Activated T-helper 2 cell treated with anti-CD3 and anti-CD28 coated beads, Interferon-gamma antibody, Interleukin-2, Interleukin-4, amounts not matched to agents 10 μg/mL and 5 μg/mL and 100 μg/mL, durations not matched to agents 14 hours and 24 hours and 36 hours (primary cell): ENCODE measurements around the gene PDIK1L. TPM values are rescaled to one million over a fixed set of nuclear protein-coding genes. Genes with fewer than 3 reads are reported as not detected.

Experiments
- DNase-seq: peaks from one replicate; pipeline ENCODE4 v3.0.0; 2021; ENCODE audit warnings: low spot score
- H3K27ac Mint-ChIP-seq: one replicate; pipeline ENCODE4 v1.8.0; 2021; ENCODE audit warnings: mixed read lengths
- H3K27me3 Mint-ChIP-seq: one replicate; pipeline ENCODE4 v1.8.0; 2021; ENCODE audit warnings: low read depth, mixed read lengths
- H3K36me3 Mint-ChIP-seq: one replicate; pipeline ENCODE4 v1.8.0; 2021; ENCODE audit warnings: low read depth, mixed read lengths
- H3K4me1 Mint-ChIP-seq: one replicate; pipeline ENCODE4 v1.8.0; 2021; ENCODE audit warnings: low read depth, mixed read lengths
- H3K4me3 Mint-ChIP-seq: one replicate; pipeline ENCODE4 v1.8.0; 2021; ENCODE audit warnings: low read depth, mild to moderate bottlenecking, moderate library complexity, mixed read lengths
- H3K9me3 Mint-ChIP-seq: one replicate; pipeline ENCODE4 v1.8.0; 2021; ENCODE audit warnings: mixed read lengths
- intact Hi-C: fragments of 100-400 bp; cut with micrococcal nuclease; formaldehyde crosslinking; loops from one replicate; pipeline ENCODE4 v1.15.1; 2023
- total RNA-seq: library from RNA; stranded (reverse); gene quantifications from 2 replicates; pipeline ENCODE4 v1.2.3, GENCODE V29; 2022

The PDIK1L gene
- total RNA-seq, 1 donor from 2014 or later: 17.2 TPM

- H3K27me3 Mint-ChIP-seq: peaks cover 23% of the 10 kb centered on the region
- no peak overlapping the region for H3K4me3 Mint-ChIP-seq
- H3K4me1 Mint-ChIP-seq: peaks cover 25% of the 10 kb centered on the region
- DNase-seq: no peak
- intact Hi-C loops: loop anchor here (2.0 to 10.0 kb wide), 2 partner anchors 56 to 228 kb away; partner anchors contain the start of gene PDIK1L
- H3K9me3 Mint-ChIP-seq: no peaks in the 10 kb centered on the region
- peaks cover 3% of the 10 kb centered on the region for H3K36me3 Mint-ChIP-seq
- H3K27ac Mint-ChIP-seq: no peak overlapping the region
Observed at GRCh38 chr1:26166719-26167281, 55.2 kb downstream of the PDIK1L start.

GRCh38 chr1:26168410-26169197 lies 57.0 kb downstream of the PDIK1L start, which contains the start of gene C1orf232:
C1orf232 (minus strand) TSS chr1:26168963; CDS start chr1:26168499, 464 bp downstream.
- Mint-ChIP-seq H3K9me3 (no peaks in the 10 kb centered on the region), H3K4me1 (peaks cover 22% of the 10 kb centered on the region), H3K27me3 (peaks cover 13% of the 10 kb centered on the region), H3K4me3 (peak within 1 kb of the TSS; percentile 92), H3K36me3 (peaks cover 3% of the 10 kb centered on the region), H3K27ac (peak within 1 kb of the TSS; percentile 88)
- DNase-seq: no peak
- intact Hi-C loops: loop anchor here (1.0 to 10.0 kb wide), 4 partner anchors 65 to 226 kb away; no protein-coding TSS in a partner anchor

- Mint-ChIP-seq H3K4me1 (peaks cover 26% of the 10 kb centered on the region), H3K36me3 (peaks cover 3% of the 10 kb centered on the region), H3K9me3 (no peaks in the 10 kb centered on the region), H3K27ac (peak overlapping the region; percentile 55), H3K27me3 (peaks cover 12% of the 10 kb centered on the region), H3K4me3 (peak overlapping the region; percentile 66)
- intact Hi-C loops: loop anchor here (1.0 to 10.0 kb wide), 4 partner anchors 64 to 226 kb away; no protein-coding TSS in a partner anchor
- no peak for DNase-seq
Observed at GRCh38 chr1:26169198-26169554, 57.6 kb downstream of the PDIK1L start.

- H3K9me3 Mint-ChIP-seq: no peaks in the 10 kb centered on the region
- peaks cover 25% of the 10 kb centered on the region for H3K4me1 Mint-ChIP-seq
- peaks cover 8% of the 10 kb centered on the region for H3K27me3 Mint-ChIP-seq
- peak within 1 kb of the TSS; percentile 92 for H3K4me3 Mint-ChIP-seq
- H3K36me3 Mint-ChIP-seq: peaks cover 3% of the 10 kb centered on the region
- peak; percentile 87 for DNase-seq
- intact Hi-C loops: loop anchor here (1.0 to 10.0 kb wide), 4 partner anchors 63 to 225 kb away; no protein-coding TSS in a partner anchor
- peak within 1 kb of the TSS; percentile 88 for H3K27ac Mint-ChIP-seq
Observed at GRCh38 chr1:26169669-26170471, 58.2 kb downstream of the PDIK1L start, which contains the start of gene ZNF593. ZNF593 (plus strand) TSS chr1:26169908; CDS start chr1:26169984, 76 bp downstream.

- intact Hi-C loops: no loop called here
- H3K4me1 Mint-ChIP-seq: peaks cover 23% of the 10 kb centered on the region
- peak overlapping the region; percentile 92 for H3K4me3 Mint-ChIP-seq
- peak overlapping the region; percentile 88 for H3K27ac Mint-ChIP-seq
- no peak for DNase-seq
- no peaks in the 10 kb centered on the region for H3K9me3 Mint-ChIP-seq
- H3K36me3 Mint-ChIP-seq: peaks cover 3% of the 10 kb centered on the region
- H3K27me3 Mint-ChIP-seq: peaks cover 2% of the 10 kb centered on the region
Observed at GRCh38 chr1:26170472-26170821, 58.8 kb downstream of the PDIK1L start.

- Mint-ChIP-seq H3K27ac (peak within 1 kb of the TSS; percentile 46), H3K9me3 (no peaks in the 10 kb centered on the region), H3K36me3 (peaks cover 3% of the 10 kb centered on the region), H3K4me1 (peaks cover 20% of the 10 kb centered on the region), H3K4me3 (peak within 1 kb of the TSS; percentile 92), H3K27me3 (no peaks in the 10 kb centered on the region)
- DNase-seq: no peak
- intact Hi-C loops: no loop called here
Observed at GRCh38 chr1:26171084-26172072, 59.8 kb downstream of the PDIK1L start, which contains the start of gene ZNF593OS. ZNF593OS (minus strand) TSS chr1:26171832; CDS start chr1:26171661, 171 bp downstream.

Other genes starting within 250 kb of the PDIK1L start
- gene PAQR7, start 236.1 kb upstream of the PDIK1L start, total RNA-seq: 7.4 and 7.9 TPM in 2 replicates
- gene STMN1, start 205.4 kb upstream of the PDIK1L start, total RNA-seq: 334 and 341 TPM in 2 replicates
- 7.3 and 7.7 TPM in 2 replicates for gene PAFAH2, start 113.8 kb upstream of the PDIK1L start, total RNA-seq
- not detected in 2 replicates for gene EXTL1, start 90.0 kb upstream of the PDIK1L start, total RNA-seq
- gene SLC30A2, start 65.7 kb upstream of the PDIK1L start, total RNA-seq: not detected in 2 replicates
- not detected in 2 replicates for gene TRIM63, start 44.2 kb upstream of the PDIK1L start, total RNA-seq
- gene FAM110D, start 47.3 kb downstream of the PDIK1L start, total RNA-seq: 0.07 TPM in 1 of 2 replicates, not detected in the other
- not detected in 2 replicates for gene C1orf232, start 57.1 kb downstream of the PDIK1L start, total RNA-seq
- 57.5 and 65.0 TPM in 2 replicates for gene ZNF593, start 58.1 kb downstream of the PDIK1L start, total RNA-seq
- not detected in 2 replicates for gene ZNF593OS, start 60.0 kb downstream of the PDIK1L start, total RNA-seq
- gene CNKSR1, start 65.7 kb downstream of the PDIK1L start, total RNA-seq: 3.4 TPM in 2 replicates
- gene CATSPER4, start 78.8 kb downstream of the PDIK1L start, total RNA-seq: not detected in 2 replicates
- gene CEP85, start 122.4 kb downstream of the PDIK1L start, total RNA-seq: 39.6 and 39.8 TPM in 2 replicates
- 437 TPM in 2 replicates for gene SH3BGRL3, start 168.3 kb downstream of the PDIK1L start, total RNA-seq
- 13.1 and 14.2 TPM in 2 replicates for gene UBXN11, start 194.8 kb downstream of the PDIK1L start, total RNA-seq
- 237 and 243 TPM in 2 replicates for gene CD52, start 206.1 kb downstream of the PDIK1L start, total RNA-seq
- gene CRYBG2, start 242.3 kb downstream of the PDIK1L start, total RNA-seq: 0.32 and 0.98 TPM in 2 replicates